ENCODE data around the gene MON2. TPM values are rescaled to one million over a fixed set of nuclear protein-coding genes. Genes with fewer than 3 reads are reported as not detected.

Gene MON2
- total and polyA plus RNA-seq, 2 of the 8 experiments (the other 6 are each of a cell fraction or from before 2014, with no cell fraction given) = 3.8 to 21.8 TPM

DNA sequence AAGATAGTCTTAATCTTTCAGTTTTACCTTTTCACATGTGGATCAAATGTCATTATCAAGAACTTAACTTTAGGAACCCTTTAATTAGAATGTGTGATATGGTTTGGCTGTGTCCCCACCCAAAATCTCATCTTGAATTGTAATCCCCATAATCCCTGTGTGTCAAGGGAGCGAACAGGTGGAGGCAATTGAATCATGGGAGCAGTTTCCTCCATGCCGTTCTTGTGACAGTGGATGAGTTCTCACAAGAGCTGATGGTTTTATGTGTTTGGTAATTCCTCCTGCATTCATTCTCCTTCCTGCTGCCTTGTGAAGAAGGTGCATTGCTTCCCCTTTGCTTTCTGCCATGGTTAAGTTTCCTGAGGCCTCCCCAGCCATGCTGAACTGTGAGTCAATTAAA lies 160.6 kb downstream of the MON2 start (continued):
- no peak for TF ChIP-seq CHD7 (IDR thresholded peaks at IDR 0.05; ENCODE audit: insufficient replicate concordance, low read length)
- no peak for TF ChIP-seq RXRA (IDR thresholded peaks at IDR 0.05; ENCODE audit: insufficient read depth, low read depth, low read length)
- TF ChIP-seq JUND (IDR thresholded peaks at IDR 0.05; ENCODE audit: low read length) = no peak
- TF ChIP-seq, protein P1, sequence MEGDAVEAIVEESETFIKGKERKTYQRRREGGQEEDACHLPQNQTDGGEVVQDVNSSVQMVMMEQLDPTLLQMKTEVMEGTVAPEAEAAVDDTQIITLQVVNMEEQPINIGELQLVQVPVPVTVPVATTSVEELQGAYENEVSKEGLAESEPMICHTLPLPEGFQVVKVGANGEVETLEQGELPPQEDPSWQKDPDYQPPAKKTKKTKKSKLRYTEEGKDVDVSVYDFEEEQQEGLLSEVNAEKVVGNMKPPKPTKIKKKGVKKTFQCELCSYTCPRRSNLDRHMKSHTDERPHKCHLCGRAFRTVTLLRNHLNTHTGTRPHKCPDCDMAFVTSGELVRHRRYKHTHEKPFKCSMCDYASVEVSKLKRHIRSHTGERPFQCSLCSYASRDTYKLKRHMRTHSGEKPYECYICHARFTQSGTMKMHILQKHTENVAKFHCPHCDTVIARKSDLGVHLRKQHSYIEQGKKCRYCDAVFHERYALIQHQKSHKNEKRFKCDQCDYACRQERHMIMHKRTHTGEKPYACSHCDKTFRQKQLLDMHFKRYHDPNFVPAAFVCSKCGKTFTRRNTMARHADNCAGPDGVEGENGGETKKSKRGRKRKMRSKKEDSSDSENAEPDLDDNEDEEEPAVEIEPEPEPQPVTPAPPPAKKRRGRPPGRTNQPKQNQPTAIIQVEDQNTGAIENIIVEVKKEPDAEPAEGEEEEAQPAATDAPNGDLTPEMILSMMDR (IDR thresholded peaks at IDR 0.05; ENCODE audit: control extremely low read depth in 1 of 3, insufficient read depth in 1 of 3, low read depth in 1 of 3, low read length in 3 of 3) = no peak
- TF ChIP-seq, protein P2, sequence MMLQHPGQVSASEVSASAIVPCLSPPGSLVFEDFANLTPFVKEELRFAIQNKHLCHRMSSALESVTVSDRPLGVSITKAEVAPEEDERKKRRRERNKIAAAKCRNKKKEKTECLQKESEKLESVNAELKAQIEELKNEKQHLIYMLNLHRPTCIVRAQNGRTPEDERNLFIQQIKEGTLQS (IDR thresholded peaks at IDR 0.05; ENCODE audit: insufficient read depth, low read depth, low read length) = no peak
- TF ChIP-seq KDM4A (IDR thresholded peaks at IDR 0.05; ENCODE audit: low read depth, low read length, severe bottlenecking) = no peak
- TF ChIP-seq RNF2 (IDR thresholded peaks at IDR 0.05; ENCODE audit: borderline replicate concordance, low read depth, low read length, missing control alignments, poor library complexity, severe bottlenecking) = no peak
- no peak for TF ChIP-seq SUZ12 (IDR thresholded peaks at IDR 0.05; ENCODE audit: low read length)
